ENCODE data around the gene WDSUB1. TPM values are rescaled to one million over a fixed set of nuclear protein-coding genes. Genes with fewer than 3 reads are reported as not detected.

The WDSUB1 gene
- polyA plus RNA-seq, 1 of the 3 experiments (the other 2 are of a cell fraction) = 5.3 TPM

DNA sequence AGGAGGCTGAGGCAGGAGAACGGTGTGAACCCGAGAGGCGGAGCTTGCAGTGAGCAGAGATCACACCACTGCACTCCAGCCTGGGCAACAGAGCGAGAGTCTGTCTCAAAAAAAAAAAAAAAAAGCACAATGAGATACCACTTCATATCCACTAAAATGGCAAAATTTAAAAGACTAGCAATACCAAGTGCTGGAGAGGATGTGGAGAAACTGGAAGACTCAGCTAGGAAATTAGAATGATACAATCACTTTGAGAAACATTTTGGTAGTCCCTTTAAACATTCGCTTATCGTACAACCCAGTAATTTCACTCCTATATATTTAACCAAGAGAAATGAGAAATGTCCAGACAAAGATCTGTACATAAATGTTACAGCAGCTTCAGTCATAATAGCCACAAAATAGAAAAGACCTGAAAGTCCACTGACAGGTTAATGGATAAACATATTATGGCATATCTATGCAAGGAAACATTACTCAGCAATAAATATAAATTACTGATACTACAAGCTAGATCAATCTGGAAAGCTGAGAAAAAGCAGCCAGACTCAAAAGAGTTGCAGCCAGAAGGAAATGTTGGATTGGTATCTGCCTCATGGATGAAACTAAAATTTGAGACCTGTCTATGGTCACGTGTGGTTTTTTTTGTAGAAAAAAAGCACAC is 40.0 kb downstream of the WDSUB1 start (continued):
- TF ChIP-seq, protein P1, sequence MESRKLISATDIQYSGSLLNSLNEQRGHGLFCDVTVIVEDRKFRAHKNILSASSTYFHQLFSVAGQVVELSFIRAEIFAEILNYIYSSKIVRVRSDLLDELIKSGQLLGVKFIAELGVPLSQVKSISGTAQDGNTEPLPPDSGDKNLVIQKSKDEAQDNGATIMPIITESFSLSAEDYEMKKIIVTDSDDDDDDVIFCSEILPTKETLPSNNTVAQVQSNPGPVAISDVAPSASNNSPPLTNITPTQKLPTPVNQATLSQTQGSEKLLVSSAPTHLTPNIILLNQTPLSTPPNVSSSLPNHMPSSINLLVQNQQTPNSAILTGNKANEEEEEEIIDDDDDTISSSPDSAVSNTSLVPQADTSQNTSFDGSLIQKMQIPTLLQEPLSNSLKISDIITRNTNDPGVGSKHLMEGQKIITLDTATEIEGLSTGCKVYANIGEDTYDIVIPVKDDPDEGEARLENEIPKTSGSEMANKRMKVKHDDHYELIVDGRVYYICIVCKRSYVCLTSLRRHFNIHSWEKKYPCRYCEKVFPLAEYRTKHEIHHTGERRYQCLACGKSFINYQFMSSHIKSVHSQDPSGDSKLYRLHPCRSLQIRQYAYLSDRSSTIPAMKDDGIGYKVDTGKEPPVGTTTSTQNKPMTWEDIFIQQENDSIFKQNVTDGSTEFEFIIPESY (IDR thresholded peaks at IDR 0.05; ENCODE audit: borderline replicate concordance, low read depth) = no peak
- TF ChIP-seq EZH2phosphoT487 (IDR thresholded peaks at IDR 0.05; ENCODE audit: borderline replicate concordance, low read depth) = no peak
- no peak for TF ChIP-seq GATA2 (CRISPR knock-in tag; IDR thresholded peaks at IDR 0.05)
- TF ChIP-seq MXI1 (IDR thresholded peaks at IDR 0.05; ENCODE audit: low read depth, low read length) = no peak
- no peak for TF ChIP-seq TCF12 (IDR thresholded peaks at IDR 0.05)

- Histone ChIP-seq H3K79me2 (ENCODE audit: insufficient read depth) (no peaks in the 10 kb centered on the region), H4K20me1 (ENCODE audit: insufficient read depth) (no peaks in the 10 kb centered on the region), H3K4me2 (no peak overlapping the region), H3K9me2 (no peaks in the 10 kb centered on the region), H3K4me1 (ENCODE audit: control insufficient read depth in 1 of 2, insufficient read depth in 2 of 2, low read depth in 1 of 2, low read length in 1 of 2) (no peaks in the 10 kb centered on the region), H2AFZ (ENCODE audit: low read depth) (no peak overlapping the region), H3K9ac (no peak overlapping the region), H3K27me3 (ENCODE audit: insufficient read depth) (no peaks in the 10 kb centered on the region), H3K27ac (ENCODE audit: low read depth in 2 of 2, low read length in 1 of 2) (no peak overlapping the region), H3K9me3 (no peaks in the 10 kb centered on the region), H3F3A (replicated peaks; ENCODE audit: insufficient read depth) (no peaks in the 10 kb centered on the region), H3K4me3 (ENCODE audit: low read depth in 2 of 2, low read length in 1 of 2) (no peak overlapping the region), H3K36me3 (replicated peaks in 1 of 2; ENCODE audit: control insufficient read depth in 1 of 2, insufficient read depth in 2 of 2, low read length in 1 of 2) (peaks cover 47 to 55% of the 10 kb centered on the region in 2 experiments)
- no peak for DNase-seq
- CTCF ChIA-PET = no interaction called here
- TF ChIP-seq CTCF (IDR thresholded peaks at IDR 0.05) = no peak
- no peak for TF ChIP-seq FOXJ3 (CRISPR knock-in tag; IDR thresholded peaks at IDR 0.05)
- no peak for TF ChIP-seq JUND (IDR thresholded peaks at IDR 0.05)
- no peak for TF ChIP-seq GABPA (IDR thresholded peaks at IDR 0.05; ENCODE audit: low read depth)
- no peak for TF ChIP-seq EP300 (IDR thresholded peaks at IDR 0.05; ENCODE audit: borderline replicate concordance in 1 of 2, low read depth in 1 of 2, low read length in 1 of 2)
- POLR2A ChIA-PET = interaction anchor here (0.6 to 0.7 kb wide), 2 partner anchors 10 to 19 kb away, joined by 3 read pairs; no protein-coding TSS in a partner anchor
These were observed 43.0 kb downstream of the WDSUB1 start for GRCh38 chr2:159243529-159243928.

GRCh38 chr2:159234868-159235267 is 51.6 kb downstream of the WDSUB1 start:
- Histone ChIP-seq H3K9me3 (no peaks in the 10 kb centered on the region), H3F3A (replicated peaks; ENCODE audit: insufficient read depth) (no peaks in the 10 kb centered on the region), H3K36me3 (replicated peaks in 1 of 2; ENCODE audit: control insufficient read depth in 1 of 2, insufficient read depth in 2 of 2, low read length in 1 of 2) (peaks cover 58 to 69% of the 10 kb centered on the region in 2 experiments), H3K4me2 (no peak overlapping the region), H4K20me1 (ENCODE audit: insufficient read depth) (no peaks in the 10 kb centered on the region), H3K27ac (ENCODE audit: low read depth in 2 of 2, low read length in 1 of 2) (no peak overlapping the region), H3K79me2 (ENCODE audit: insufficient read depth) (no peaks in the 10 kb centered on the region), H2AFZ (ENCODE audit: low read depth) (no peak overlapping the region), H3K4me3 (ENCODE audit: low read depth in 2 of 2, low read length in 1 of 2) (no peak overlapping the region), H3K9ac (no peak overlapping the region), H3K9me2 (no peaks in the 10 kb centered on the region), H3K27me3 (ENCODE audit: insufficient read depth) (no peaks in the 10 kb centered on the region), H3K4me1 (ENCODE audit: control insufficient read depth in 1 of 2, insufficient read depth in 2 of 2, low read depth in 1 of 2, low read length in 1 of 2) (no peaks in the 10 kb centered on the region; a peak in 1 of 4 replicates)
- 98% methylated on average over 6 of the region's 6 CpGs for WGBS (ENCODE audit: low lambda C conversion rate)
- POLR2A ChIA-PET = no interaction called here
- TF ChIP-seq, protein P2, sequence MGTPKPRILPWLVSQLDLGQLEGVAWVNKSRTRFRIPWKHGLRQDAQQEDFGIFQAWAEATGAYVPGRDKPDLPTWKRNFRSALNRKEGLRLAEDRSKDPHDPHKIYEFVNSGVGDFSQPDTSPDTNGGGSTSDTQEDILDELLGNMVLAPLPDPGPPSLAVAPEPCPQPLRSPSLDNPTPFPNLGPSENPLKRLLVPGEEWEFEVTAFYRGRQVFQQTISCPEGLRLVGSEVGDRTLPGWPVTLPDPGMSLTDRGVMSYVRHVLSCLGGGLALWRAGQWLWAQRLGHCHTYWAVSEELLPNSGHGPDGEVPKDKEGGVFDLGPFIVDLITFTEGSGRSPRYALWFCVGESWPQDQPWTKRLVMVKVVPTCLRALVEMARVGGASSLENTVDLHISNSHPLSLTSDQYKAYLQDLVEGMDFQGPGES (IDR thresholded peaks at IDR 0.05; ENCODE audit: low read depth, low read length) = no peak
- no peak for TF ChIP-seq MXI1 (IDR thresholded peaks at IDR 0.05; ENCODE audit: low read depth, low read length)
- no peak for TF ChIP-seq EP300 (IDR thresholded peaks at IDR 0.05; ENCODE audit: borderline replicate concordance in 1 of 2, low read depth in 1 of 2, low read length in 1 of 2)
- no peak for TF ChIP-seq TCF12 (IDR thresholded peaks at IDR 0.05)
- TF ChIP-seq FOSL2 (IDR thresholded peaks at IDR 0.05; ENCODE audit: borderline replicate concordance, low read depth) = no peak
- no peak for TF ChIP-seq NFIC (IDR thresholded peaks at IDR 0.05; ENCODE audit: borderline replicate concordance)
- TF ChIP-seq, protein P3, sequence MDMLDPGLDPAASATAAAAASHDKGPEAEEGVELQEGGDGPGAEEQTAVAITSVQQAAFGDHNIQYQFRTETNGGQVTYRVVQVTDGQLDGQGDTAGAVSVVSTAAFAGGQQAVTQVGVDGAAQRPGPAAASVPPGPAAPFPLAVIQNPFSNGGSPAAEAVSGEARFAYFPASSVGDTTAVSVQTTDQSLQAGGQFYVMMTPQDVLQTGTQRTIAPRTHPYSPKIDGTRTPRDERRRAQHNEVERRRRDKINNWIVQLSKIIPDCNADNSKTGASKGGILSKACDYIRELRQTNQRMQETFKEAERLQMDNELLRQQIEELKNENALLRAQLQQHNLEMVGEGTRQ (IDR thresholded peaks at IDR 0.05; ENCODE audit: borderline replicate concordance, low read depth, low read length) = no peak
- no peak for TF ChIP-seq SIN3A (IDR thresholded peaks at IDR 0.05; ENCODE audit: borderline replicate concordance, low read depth, low read length)
- no peak for TF ChIP-seq RFX5 (IDR thresholded peaks at IDR 0.05; ENCODE audit: low read length)
- no peak for TF ChIP-seq ELF1 (IDR thresholded peaks at IDR 0.05)
- TF ChIP-seq YY1 (IDR thresholded peaks at IDR 0.05; ENCODE audit: low read depth) = no peak
- TF ChIP-seq EZH2phosphoT487 (IDR thresholded peaks at IDR 0.05; ENCODE audit: borderline replicate concordance, low read depth) = no peak
- TF ChIP-seq CHD2 (IDR thresholded peaks at IDR 0.05; ENCODE audit: low read length, partially characterized antibody) = no peak
- no peak for DNase-seq
- CTCF ChIA-PET = no interaction called here
